Stomach (tissue), 9 donors: ENCODE data around the gene SAP130. TPM values are rescaled to one million over a fixed set of nuclear protein-coding genes. Genes with fewer than 3 reads are reported as not detected.

Source experiments
- DNase-seq, 2 donors: peaks; one replicate each; pipeline versions ENCODE4 v3.0.0 to v3.0.0-alpha.2; 2013 to 2019
- H3K27ac ChIP-seq, 5 donors: fragments of 200-600 bp in 4 of 5; sonication (generic) in 4 of 5; one replicate each; pipeline ENCODE4 v1.5.1; 2013 to 2019; ENCODE audit warnings: mild to moderate bottlenecking in 1 of 5, moderate library complexity in 1 of 5
- H3K27me3 ChIP-seq, 3 donors: fragments of 200-600 bp; sonication (generic); one replicate each; pipeline ENCODE4 v1.5.1; 2017 to 2019; ENCODE audit warnings: mixed run types in 1 of 3
- H3K36me3 ChIP-seq, 4 donors: fragments of 200-600 bp; sonication (generic); 1 replicate in 3 of 4; 2 replicates in 1 of 4; pipeline ENCODE4 v1.5.1; 2016 to 2019
- H3K4me1 ChIP-seq, 4 donors: fragments of 200-600 bp; sonication (generic); one replicate each; pipeline ENCODE4 v1.5.1; 2016 to 2019
- H3K4me3 ChIP-seq, 4 donors: fragments of 200-600 bp; sonication (generic) in 3 of 4; one replicate each; pipeline ENCODE4 v1.5.1; 2016 to 2019; ENCODE audit warnings: mild to moderate bottlenecking in 1 of 4
- H3K9me3 ChIP-seq, 4 donors: fragments of 200-600 bp; sonication (generic); one replicate each; pipeline ENCODE4 v1.5.1; 2016 to 2019
- CTCF ChIP-seq, 7 experiments: fragments of 450-650 bp in 4 of 7; fragments of 200-600 bp in 3 of 7; sonication (generic) in 3 of 7; IDR thresholded peaks; one replicate each; pipeline ENCODE4 v1.5.1; 2016 to 2019; ENCODE audit warnings: antibody characterized with exemption in 7 of 7, control low read depth in 2 of 7, mild to moderate bottlenecking in 1 of 7
- EP300 ChIP-seq: sonication (generic); formaldehyde crosslinking; IDR thresholded peaks from one replicate; pipeline ENCODE4 v1.6.1; 2017; ENCODE audit warnings: antibody characterized with exemption
- POLR2A ChIP-seq, 4 donors: fragments of 450-650 bp; IDR thresholded peaks; one replicate each; pipeline ENCODE4 v1.6.1; 2016; ENCODE audit warnings: antibody characterized with exemption in 4 of 4, control low read depth in 2 of 4, mild to moderate bottlenecking in 1 of 4, moderate library complexity in 1 of 4
- POLR2AphosphoS5 ChIP-seq, 3 donors: sonication (generic); formaldehyde crosslinking; IDR thresholded peaks; one replicate each; pipeline ENCODE4 v1.6.1; 2016; ENCODE audit warnings: antibody characterized with exemption in 3 of 3
- WGBS, 5 donors: extraction: QIAGEN DNeasy Blood & Tissue Kit in 3 of 5; methylation state at CpG; one replicate each; pipeline versions ENCODE4 v1.1.5 to v1.1.7; 2013 to 2018; 5-methylcytosine and 5-hydroxymethylcytosine counted together
- intact Hi-C: fragments of 100-400 bp; cut with DNase I; formaldehyde crosslinking; loops from one replicate; pipeline ENCODE4 v1.15.1; 2023; ENCODE audit warnings: low total_unique reads
- polyA plus RNA-seq, 3 donors: library from polyadenylated mRNA; stranded (reverse); fragments of 200-250 nt; gene quantifications; one replicate each; pipeline ENCODE4 v1.2.3, GENCODE V29; 2013
- total RNA-seq, 5 donors: library from RNA; depleted of rRNA; stranded (reverse); fragments of >200 nt; gene quantifications; one replicate each; pipeline versions ENCODE4 v1.1.0 to v1.2.3, GENCODE V29; 2014 to 2016
- donor health status: healthy with polysubstance abuse.
- donor health status: Bipolar disorder and iron deficiency.
- donor health status: healthy.

SAP130 gene
- total and polyA plus RNA-seq, 8 donors, result 4.8 to 42.0 (median 7.4) TPM

DNA sequence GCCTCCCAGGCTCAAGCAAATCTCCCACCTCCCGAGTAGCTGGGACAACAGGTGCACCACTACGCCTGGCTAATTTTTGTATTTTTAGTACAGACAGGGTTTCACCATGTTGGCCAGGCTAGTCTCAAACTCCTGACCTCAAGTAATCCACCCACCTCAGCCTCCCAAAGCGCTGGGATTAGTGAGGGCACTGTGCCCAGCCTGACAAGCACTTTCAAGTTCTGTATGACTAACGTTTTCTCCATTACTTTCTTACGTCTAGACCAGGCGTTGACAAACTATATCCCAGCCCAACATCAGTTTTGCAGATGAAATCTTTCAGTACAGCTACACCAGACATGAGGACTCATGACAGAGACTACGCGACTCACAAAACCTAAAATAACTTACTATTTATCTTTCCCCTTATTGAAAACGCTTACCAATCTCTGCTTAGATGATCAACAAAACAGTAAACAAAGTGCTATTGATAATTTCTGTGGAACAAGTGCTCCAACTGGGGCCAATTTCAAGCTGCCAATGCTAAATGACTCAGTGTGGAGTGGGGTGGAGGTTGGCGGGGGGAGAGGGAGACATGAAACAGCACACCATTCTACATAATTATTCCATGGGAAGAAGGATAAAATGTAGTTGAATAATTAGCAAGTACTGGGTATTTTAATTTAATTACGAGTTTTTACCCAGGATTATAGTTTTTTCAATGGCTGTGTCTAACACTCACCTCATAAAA lies 59.1 kb downstream of the SAP130 start:
- Histone ChIP-seq H3K9me3 (no peaks in the 10 kb centered on the region), H3K4me1 (peaks cover 0 to 6% (median 0%) of the 10 kb centered on the region in 4 donors), H3K27me3 (no peaks in the 10 kb centered on the region), H3K27ac (peak overlapping the region in 2 of 5 donors; percentile 25 to 50), H3K4me3 (no peak overlapping the region), H3K36me3 (peaks cover 25 to 85% (median 71%) of the 10 kb centered on the region in 4 donors)
- TF ChIP-seq POLR2AphosphoS5 (IDR thresholded peaks at IDR 0.05), result peak in 1 of 3 donors; percentile 13
- TF ChIP-seq CTCF (IDR thresholded peaks at IDR 0.05), result no peak
- 74 to 92% (median 85%) methylated on average over 11 of the region's 11 CpGs for WGBS, 5 donors
- no peak for DNase-seq
- intact Hi-C loops, result no loop called here

DNA sequence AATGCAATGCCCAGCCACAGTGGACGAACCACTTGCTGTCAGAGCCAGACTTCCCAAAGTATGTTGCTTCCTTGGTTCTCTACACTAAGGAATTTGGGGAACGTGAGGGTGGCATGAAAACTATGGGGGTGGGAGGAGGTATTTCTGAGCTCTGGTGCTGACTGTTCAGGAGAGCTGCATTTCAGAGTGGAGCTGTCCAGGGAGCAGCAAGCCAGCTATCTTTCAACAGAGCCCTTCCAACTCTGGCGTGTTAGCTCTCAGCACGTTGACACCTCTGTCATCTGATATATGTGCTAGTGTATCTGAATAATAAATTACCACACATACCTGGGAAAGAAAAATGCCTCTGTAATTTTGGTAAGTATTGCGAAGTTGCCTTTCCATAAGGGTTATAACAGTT lies 66.1 kb downstream of the SAP130 start:
- Histone ChIP-seq H3K27ac (no peak overlapping the region), H3K9me3 (no peaks in the 10 kb centered on the region), H3K4me1 (no peaks in the 10 kb centered on the region), H3K4me3 (no peak overlapping the region), H3K36me3 (peaks cover 25 to 82% (median 76%) of the 10 kb centered on the region in 4 donors), H3K27me3 (no peaks in the 10 kb centered on the region)
- TF ChIP-seq CTCF (IDR thresholded peaks at IDR 0.05) (no peak), POLR2AphosphoS5 (IDR thresholded peaks at IDR 0.05) (no peak), POLR2A (IDR thresholded peaks at IDR 0.05) (no peak), EP300 (no peak)
- WGBS, 5 donors, result 79 to 97% (median 96%) methylated on average over 5 of the region's 5 CpGs
- intact Hi-C loops, result no loop called here
- no peak for DNase-seq

GRCh38 chr2:127957240-127957639 lies 70.6 kb downstream of the SAP130 start:
- Histone ChIP-seq H3K4me3 (no peak overlapping the region), H3K27ac (no peak overlapping the region), H3K36me3 (peaks cover 16 to 63% (median 62%) of the 10 kb centered on the region in 4 donors), H3K9me3 (no peaks in the 10 kb centered on the region), H3K4me1 (peaks cover 15 to 29% (median 21%) of the 10 kb centered on the region in 4 donors), H3K27me3 (no peaks in the 10 kb centered on the region)
- 93 to 99% (median 97%) methylated on average over 6 of the region's 6 CpGs for WGBS, 5 donors
- intact Hi-C loops, result no loop called here
- TF ChIP-seq POLR2A (IDR thresholded peaks at IDR 0.05), result no peak
- no peak for TF ChIP-seq POLR2AphosphoS5 (IDR thresholded peaks at IDR 0.05)
- TF ChIP-seq CTCF (IDR thresholded peaks at IDR 0.05), result no peak
- TF ChIP-seq EP300, result no peak
- no peak for DNase-seq

DNA sequence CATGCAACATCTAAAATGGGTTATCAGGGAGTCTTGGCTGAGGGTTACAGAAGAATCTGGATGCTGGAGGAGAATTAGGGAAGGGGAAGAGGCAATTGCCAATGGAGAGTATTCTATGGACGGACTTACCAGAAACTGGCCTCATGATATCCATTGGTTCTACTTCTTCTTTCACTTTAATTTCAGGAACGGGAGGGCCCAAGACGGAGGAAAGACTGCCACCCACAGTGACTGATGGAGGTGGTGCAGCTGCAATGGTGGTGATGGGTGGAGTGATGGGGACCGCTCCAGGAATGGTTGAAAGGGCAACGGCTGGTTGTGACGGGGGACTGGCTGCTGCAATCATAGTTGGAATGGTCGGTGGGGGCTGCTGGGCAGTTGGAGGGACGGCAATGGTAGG lies 73.0 kb downstream of the SAP130 start:
- TF ChIP-seq POLR2A (IDR thresholded peaks at IDR 0.05), result no peak
- no peak for TF ChIP-seq EP300
- TF ChIP-seq POLR2AphosphoS5 (IDR thresholded peaks at IDR 0.05), result no peak
- no peak for TF ChIP-seq CTCF (IDR thresholded peaks at IDR 0.05)
- Histone ChIP-seq H3K9me3 (no peaks in the 10 kb centered on the region), H3K36me3 (peaks cover 18 to 67% (median 65%) of the 10 kb centered on the region in 4 donors), H3K4me1 (peaks cover 15 to 51% (median 27%) of the 10 kb centered on the region in 4 donors), H3K27ac (no peak overlapping the region), H3K27me3 (no peaks in the 10 kb centered on the region), H3K4me3 (no peak overlapping the region)
- intact Hi-C loops, result no loop called here
- no peak for DNase-seq
- 90 to 95% (median 92%) methylated on average over 8 of the region's 8 CpGs for WGBS, 5 donors
